SK-N-SH (cell line): ENCODE measurements around the gene KRT33B. TPM values are rescaled to one million over a fixed set of nuclear protein-coding genes. Genes with fewer than 3 reads are reported as not detected.

Experiments
- CTCF ChIA-PET: fragments of 300-600, 350-600 bp; formaldehyde crosslinking; extraction: SDS; loops from one replicate; lab custom pipeline; 2021; lab: Yijun Ruan, JAX
- POLR2A ChIA-PET: fragments of 350-600 bp; sonication (Branson Sonifier 250); formaldehyde crosslinking; extraction: SDS; loops from one replicate; lab custom pipeline; 2020; ENCODE audit warnings: antibody characterized with exemption, inconsistent platforms; lab: Yijun Ruan, JAX
- DNase-seq: peaks from one replicate; pipeline ENCODE4 v3.0.0; 2012
- H2AFZ ChIP-seq: fragments of 200-600 bp; sonication (generic); 2 replicates; pipeline ENCODE4 v1.8.1; 2016; ENCODE audit warnings: antibody characterized with exemption, mild to moderate bottlenecking, low read depth
- H3F3A ChIP-seq: fragments of 200-600 bp; sonication (generic); replicated peaks from 2 replicates; pipeline ENCODE3; 2016; ENCODE audit warnings: antibody characterized with exemption, mild to moderate bottlenecking; ENCODE audit not compliant: insufficient read depth
- H3K27ac ChIP-seq, 2 experiments: fragments of 200-500 bp in 1 of 2; fragments of 200-600 bp in 1 of 2; sonication (Bioruptor generic) in 1 of 2; sonication (generic), shearing (Covaris generic) in 1 of 2; 2 replicates each; pipeline versions ENCODE4 v1.5.1 to v1.6.1; 2014 to 2016; ENCODE audit warnings: low read depth in 2 of 2, inconsistent platforms in 1 of 2, low read length in 1 of 2, mild to moderate bottlenecking in 1 of 2, mixed read lengths in 1 of 2
- H3K27me3 ChIP-seq: fragments of 200-600 bp; sonication (generic), shearing (Covaris generic); 2 replicates; pipeline ENCODE4 v1.6.1; 2016; ENCODE audit warnings: mixed run types; ENCODE audit not compliant: insufficient read depth
- H3K36me3 ChIP-seq, 2 experiments: fragments of 200-500 bp in 1 of 2; fragments of 200-600 bp in 1 of 2; sonication (Bioruptor generic) in 1 of 2; sonication (generic) in 1 of 2; replicated peaks in 1 of 2; 2 replicates each; pipeline versions ENCODE3 to v1.5.1; 2014 to 2016; ENCODE audit warnings: low read length in 1 of 2, mild to moderate bottlenecking in 1 of 2; ENCODE audit not compliant: insufficient read depth in 2 of 2, control insufficient read depth in 1 of 2
- H3K4me1 ChIP-seq, 2 experiments: fragments of 200-500 bp in 1 of 2; fragments of 200-600 bp in 1 of 2; sonication (Bioruptor generic) in 1 of 2; sonication (generic), shearing (Covaris generic) in 1 of 2; 2 replicates each; pipeline versions ENCODE4 v1.5.1 to v1.6.1; 2014 to 2016; ENCODE audit warnings: low read depth in 1 of 2, low read length in 1 of 2, mixed run types in 1 of 2; ENCODE audit not compliant: insufficient read depth in 2 of 2, control insufficient read depth in 1 of 2
- H3K4me2 ChIP-seq: fragments of 200-600 bp; sonication (generic), shearing (Covaris generic); 2 replicates; pipeline ENCODE4 v1.6.1; 2017; ENCODE audit warnings: mixed run types
- H3K4me3 ChIP-seq, 2 experiments: fragments of 200-500 bp in 1 of 2; fragments of 200-600 bp in 1 of 2; sonication (Bioruptor generic) in 1 of 2; sonication (generic), shearing (Covaris generic) in 1 of 2; 2 replicates each; pipeline versions ENCODE4 v1.5.1 to v1.8.1; 2014 to 2016; ENCODE audit warnings: low read depth in 2 of 2, inconsistent platforms in 1 of 2, low read length in 1 of 2, mild to moderate bottlenecking in 1 of 2, mixed read lengths in 1 of 2, moderate library complexity in 1 of 2
- H3K79me2 ChIP-seq: fragments of 200-600 bp; sonication (generic); 2 replicates; pipeline ENCODE4 v1.8.1; 2017; ENCODE audit warnings: mild to moderate bottlenecking; ENCODE audit not compliant: insufficient read depth
- H3K9ac ChIP-seq: fragments of 200-600 bp; sonication (generic); 2 replicates; pipeline ENCODE4 v1.6.1; 2017; ENCODE audit warnings: mixed run types
- H3K9me2 ChIP-seq: fragments of 200-600 bp; sonication (generic); 2 replicates; pipeline ENCODE4 v1.6.1; 2017; ENCODE audit warnings: mixed run types
- H3K9me3 ChIP-seq: fragments of 200-600 bp; sonication (generic); 2 replicates; pipeline ENCODE4 v1.6.1; 2017; ENCODE audit warnings: mixed run types, mild to moderate bottlenecking, moderate library complexity
- H4K20me1 ChIP-seq: fragments of 200-600 bp; sonication (generic); 2 replicates; pipeline ENCODE4 v1.6.1; 2017; ENCODE audit warnings: mild to moderate bottlenecking, mixed run types; ENCODE audit not compliant: insufficient read depth
- GATA2 ChIP-seq: sonication (generic); formaldehyde crosslinking; IDR thresholded peaks from 2 replicates; pipeline ENCODE4 v1.5.0; 2020; ENCODE audit warnings: mild to moderate bottlenecking, missing genetic modification reagents
- MXI1 ChIP-seq: IDR thresholded peaks from 2 replicates; pipeline ENCODE4 v1.6.1; 2012; ENCODE audit warnings: mild to moderate bottlenecking, low read depth, low read length, improper control_type of control experiment
- NFIC ChIP-seq: IDR thresholded peaks from 2 replicates; pipeline ENCODE4 v1.4.0; 2012; ENCODE audit warnings: borderline replicate concordance
- NRF1 ChIP-seq: IDR thresholded peaks from 2 replicates; pipeline ENCODE4 v1.6.1; 2012; ENCODE audit warnings: low read depth, mild to moderate bottlenecking, low read length
- PBX3 ChIP-seq: IDR thresholded peaks from 2 replicates; pipeline ENCODE4; 2012
- REST ChIP-seq: IDR thresholded peaks from 2 replicates; pipeline ENCODE4 v1.6.1; 2012; ENCODE audit warnings: mild to moderate bottlenecking, low read depth, low read length, moderate library complexity
- RFX5 ChIP-seq: IDR thresholded peaks from 2 replicates; pipeline ENCODE4 v1.6.1; 2012; ENCODE audit warnings: mild to moderate bottlenecking, improper control_type of control experiment, low read length
- SIN3A ChIP-seq: IDR thresholded peaks from 2 replicates; pipeline ENCODE4 v1.6.1; 2012; ENCODE audit warnings: low read depth, mild to moderate bottlenecking, low read length, moderate library complexity, borderline replicate concordance
- TEAD4 ChIP-seq: IDR thresholded peaks from 2 replicates; pipeline ENCODE4 v1.4.0; 2012; ENCODE audit warnings: mild to moderate bottlenecking, borderline replicate concordance; ENCODE audit not compliant: insufficient read depth
- USF1 ChIP-seq: IDR thresholded peaks from 2 replicates; pipeline ENCODE4 v1.4.0; 2012; ENCODE audit warnings: low read depth, borderline replicate concordance
- YY1 ChIP-seq: IDR thresholded peaks from 2 replicates; pipeline ENCODE4 v1.4.0; 2012; ENCODE audit warnings: low read depth, mild to moderate bottlenecking
- WGBS: methylation state at CpG from one replicate; pipeline ENCODE4 v1.1.6; 2017; ENCODE audit warnings: low lambda C conversion rate; 5-methylcytosine and 5-hydroxymethylcytosine counted together
- polyA plus RNA-seq, 3 experiments: library from polyadenylated mRNA; depleted of rRNA; stranded (reverse); fragments of >200 nt; gene quantifications; 2 replicates each; pipeline ENCODE4 v1.2.3, GENCODE V29; 2012
- TF ChIP-seq, protein P1 (sequence below): IDR thresholded peaks from 2 replicates; pipeline ENCODE4 v1.4.0; 2012; ENCODE audit warnings: low read depth, borderline replicate concordance
- TF ChIP-seq, protein P2 (sequence below): IDR thresholded peaks from 2 replicates; pipeline ENCODE4 v1.4.0; 2012; ENCODE audit warnings: low read depth

The KRT33B gene
- polyA plus RNA-seq, 1 of the 3 experiments (the other 2 are of a cell fraction): 0.08 TPM

DNA sequence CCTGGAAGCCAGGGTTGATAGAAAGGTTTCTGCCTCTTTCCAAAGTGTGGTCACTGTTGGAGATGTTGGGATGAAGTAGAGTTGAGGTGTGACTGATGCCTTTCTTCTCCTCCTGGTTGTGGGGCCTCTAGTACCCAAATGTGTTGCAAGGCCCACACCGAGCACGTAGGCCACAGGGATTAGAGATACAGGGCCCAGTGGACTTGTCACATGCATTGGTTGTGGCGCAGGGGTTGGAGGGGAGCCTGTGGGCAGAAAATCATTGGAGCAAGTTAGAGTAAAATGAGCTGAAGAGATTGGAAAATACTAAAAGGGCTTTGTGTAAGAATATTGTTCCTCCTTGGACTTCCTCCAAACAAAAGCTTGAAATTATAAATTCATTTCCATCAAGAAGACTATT lies 23.6 kb downstream of the KRT33B start (continued):
- no peak for TF ChIP-seq PBX3

DNA sequence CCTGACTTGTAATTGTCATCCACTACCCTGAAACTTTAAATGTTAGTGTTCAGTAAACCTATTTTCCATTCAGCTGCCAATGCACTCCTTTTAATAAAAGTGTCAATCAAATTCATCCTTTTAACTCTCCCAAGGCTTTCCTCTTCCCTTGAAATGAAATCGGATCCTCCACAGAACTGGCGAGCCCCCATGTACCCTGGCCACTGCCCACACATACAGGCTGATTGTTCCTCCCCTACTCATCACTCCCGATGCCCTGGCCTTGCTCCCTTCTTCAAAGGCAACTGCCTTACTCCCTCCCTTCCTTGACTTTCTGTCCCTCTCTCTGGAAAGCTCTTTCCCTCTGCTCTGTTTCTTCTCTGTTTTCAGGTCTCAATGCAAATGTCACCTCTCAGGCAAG lies 26.6 kb downstream of the KRT33B start:
- TF ChIP-seq TEAD4 (no peak), MXI1 (no peak)
- TF ChIP-seq, protein P1, sequence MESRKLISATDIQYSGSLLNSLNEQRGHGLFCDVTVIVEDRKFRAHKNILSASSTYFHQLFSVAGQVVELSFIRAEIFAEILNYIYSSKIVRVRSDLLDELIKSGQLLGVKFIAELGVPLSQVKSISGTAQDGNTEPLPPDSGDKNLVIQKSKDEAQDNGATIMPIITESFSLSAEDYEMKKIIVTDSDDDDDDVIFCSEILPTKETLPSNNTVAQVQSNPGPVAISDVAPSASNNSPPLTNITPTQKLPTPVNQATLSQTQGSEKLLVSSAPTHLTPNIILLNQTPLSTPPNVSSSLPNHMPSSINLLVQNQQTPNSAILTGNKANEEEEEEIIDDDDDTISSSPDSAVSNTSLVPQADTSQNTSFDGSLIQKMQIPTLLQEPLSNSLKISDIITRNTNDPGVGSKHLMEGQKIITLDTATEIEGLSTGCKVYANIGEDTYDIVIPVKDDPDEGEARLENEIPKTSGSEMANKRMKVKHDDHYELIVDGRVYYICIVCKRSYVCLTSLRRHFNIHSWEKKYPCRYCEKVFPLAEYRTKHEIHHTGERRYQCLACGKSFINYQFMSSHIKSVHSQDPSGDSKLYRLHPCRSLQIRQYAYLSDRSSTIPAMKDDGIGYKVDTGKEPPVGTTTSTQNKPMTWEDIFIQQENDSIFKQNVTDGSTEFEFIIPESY: no peak
- Histone ChIP-seq H3K36me3 (no peaks in the 10 kb centered on the region), H4K20me1 (no peaks in the 10 kb centered on the region), H3K9me2 (no peaks in the 10 kb centered on the region), H3K9me3 (peaks cover 6% of the 10 kb centered on the region; the same call in 1 of the 2 replicates), H3F3A (no peaks in the 10 kb centered on the region), H3K79me2 (no peaks in the 10 kb centered on the region), H3K9ac (no peak overlapping the region), H2AFZ (no peak overlapping the region), H3K27ac (no peak overlapping the region), H3K4me2 (no peak overlapping the region), H3K4me1 (no peaks in the 10 kb centered on the region), H3K27me3 (no peaks in the 10 kb centered on the region), H3K4me3 (no peak overlapping the region)
- POLR2A ChIA-PET: no interaction called here
- CTCF ChIA-PET: interaction anchor here (1.7 kb wide), 1 partner anchor 13 kb away, joined by 4 read pairs; no protein-coding TSS in a partner anchor
- 3% methylated on average over 3 of the region's 3 CpGs for WGBS
- DNase-seq: no peak

DNA sequence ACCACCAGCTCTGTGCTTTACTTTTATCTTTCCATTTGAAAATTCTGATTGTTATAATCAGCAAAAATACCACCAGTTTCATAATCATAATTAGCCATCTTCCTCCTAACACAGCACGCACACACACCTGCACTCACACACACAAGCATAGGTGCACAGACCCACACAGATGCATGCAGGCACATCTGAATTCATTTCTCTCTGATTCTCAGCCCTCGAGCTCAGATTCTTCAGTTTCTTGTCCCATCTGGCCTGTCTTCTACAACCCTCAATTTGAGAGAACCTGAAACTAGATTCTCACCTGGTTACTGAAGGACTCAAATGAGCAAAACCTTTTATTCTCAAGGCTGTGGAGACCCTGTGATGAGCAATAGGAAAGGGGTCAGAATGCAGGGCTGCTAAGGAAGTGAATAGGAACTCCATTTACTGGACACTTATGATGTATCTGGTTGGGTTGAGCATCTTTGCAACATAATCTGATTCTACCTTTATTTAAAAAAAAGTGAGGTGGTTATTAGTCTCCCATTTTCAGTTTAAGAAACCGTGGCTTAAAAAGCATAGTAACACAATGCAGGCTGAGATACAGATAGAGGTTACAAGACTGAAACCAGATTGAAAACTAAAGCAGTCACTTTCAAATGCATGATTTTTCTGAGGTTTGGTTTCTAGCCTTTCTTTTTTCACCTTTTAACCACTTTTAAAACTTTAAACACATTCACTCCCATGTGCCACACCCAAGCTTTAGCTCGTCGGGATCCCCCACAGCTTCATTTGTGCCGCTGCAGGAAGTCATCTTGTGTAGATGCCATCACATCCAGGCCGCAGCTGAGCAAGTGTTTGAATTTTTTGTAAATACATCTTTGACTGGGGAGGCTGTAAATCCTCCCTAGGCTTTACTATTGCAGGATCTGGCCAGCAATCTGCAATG lies 28.4 kb downstream of the KRT33B start:
- no peaks in the 10 kb centered on the region for H3F3A ChIP-seq
- H3K36me3 ChIP-seq: no peaks in the 10 kb centered on the region
- H4K20me1 ChIP-seq: no peaks in the 10 kb centered on the region
- H3K27me3 ChIP-seq: no peaks in the 10 kb centered on the region
- no peak overlapping the region for H3K4me2 ChIP-seq
- H3K27ac ChIP-seq: no peak overlapping the region
- ChIA-PET POLR2A (no interaction called here), CTCF (interaction anchor here (1.7 kb wide), 2 partner anchors 19 to 208 kb away, joined by 5 to 10 read pairs; no protein-coding TSS in a partner anchor)
- no peaks in the 10 kb centered on the region for H3K4me1 ChIP-seq
- no peak overlapping the region for H3K9ac ChIP-seq
- 19% methylated on average over 7 of the region's 7 CpGs for WGBS
- H3K9me3 ChIP-seq: peaks cover 6% of the 10 kb centered on the region; the same call in 1 of the 2 replicates
- H3K4me3 ChIP-seq: no peak overlapping the region
- no peak for DNase-seq
- H2AFZ ChIP-seq: no peak overlapping the region
- H3K79me2 ChIP-seq: no peaks in the 10 kb centered on the region
- no peaks in the 10 kb centered on the region for H3K9me2 ChIP-seq
- TF ChIP-seq YY1 (no peak), GATA2 (CRISPR knock-in tag) (no peak), RFX5 (no peak), MXI1 (no peak), TEAD4 (no peak), NRF1 (no peak), REST (no peak), NFIC (no peak), SIN3A (no peak), USF1 (no peak)
- TF ChIP-seq, protein P2, sequence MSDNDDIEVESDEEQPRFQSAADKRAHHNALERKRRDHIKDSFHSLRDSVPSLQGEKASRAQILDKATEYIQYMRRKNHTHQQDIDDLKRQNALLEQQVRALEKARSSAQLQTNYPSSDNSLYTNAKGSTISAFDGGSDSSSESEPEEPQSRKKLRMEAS: no peak
